ENCODE measurements around the gene MAN1A2.
"Not testable (repeated sequence)": the region's sequence is repeated elsewhere in the genome, so short reads cannot be mapped to it uniquely, and the experiment has no call there.

The MAN1A2 gene

DNA sequence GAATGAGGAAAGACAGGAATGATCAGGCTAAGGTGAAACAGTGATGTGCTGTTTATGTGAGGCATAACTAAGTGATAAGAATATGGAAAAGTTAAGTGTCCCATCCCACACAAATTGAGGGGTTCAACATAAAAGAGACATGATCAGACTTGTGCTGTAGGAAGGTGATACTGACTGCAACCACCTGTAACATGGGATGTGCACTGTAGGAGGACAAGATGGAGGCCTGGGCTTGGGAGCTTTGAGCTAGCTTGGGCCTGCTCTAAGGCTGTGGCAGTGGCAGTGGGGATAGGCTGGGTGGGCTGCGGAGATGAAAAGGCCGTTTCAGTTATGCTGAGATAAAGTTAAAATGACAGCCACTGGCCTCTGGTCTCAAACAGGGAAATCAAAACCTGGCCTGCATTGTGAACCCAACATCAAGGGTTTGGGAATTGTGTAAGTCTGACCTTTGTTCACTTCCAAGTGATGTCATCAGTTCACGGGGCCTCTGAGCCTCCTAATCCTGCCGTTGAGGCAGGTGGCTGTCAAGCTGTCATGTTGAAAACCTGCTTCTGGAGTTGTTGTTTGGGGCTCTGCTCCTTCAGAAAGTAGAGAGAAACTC, 177.4 kb downstream of the MAN1A2 start:
- in situ Hi-C loops (cut with HindIII; ENCODE audit: low sequenced_read_pairs) = loop anchor here (5.0 to 25.0 kb wide), 3 partner anchors 57 to 350 kb away; no protein-coding TSS in a partner anchor

GRCh38 chr1:117546467-117546866, 179.2 kb downstream of the MAN1A2 start:
- in situ Hi-C loops (cut with HindIII; ENCODE audit: low sequenced_read_pairs) = loop anchor here (10.0 to 25.0 kb wide), 2 partner anchors 216 to 348 kb away; no protein-coding TSS in a partner anchor

DNA sequence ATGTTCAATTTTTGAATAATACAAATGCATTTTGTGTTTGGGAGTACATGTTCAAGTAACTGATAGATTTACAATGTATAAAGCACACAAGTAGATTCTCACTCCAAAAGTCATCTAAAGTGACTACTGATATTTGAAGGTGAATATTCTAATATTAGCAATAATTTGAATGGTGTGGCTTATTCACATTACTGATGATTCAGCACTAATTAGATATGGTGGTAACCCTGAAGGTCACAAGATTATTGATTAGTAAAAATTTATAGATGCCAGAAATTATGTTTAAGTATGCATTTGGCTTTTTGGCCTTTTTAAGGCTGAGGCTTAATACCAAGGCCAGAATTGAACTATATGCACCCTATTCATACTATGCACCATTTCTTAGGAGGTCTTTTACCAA, 186.2 kb downstream of the MAN1A2 start:
- in situ Hi-C loops (cut with HindIII; ENCODE audit: low sequenced_read_pairs) = no loop called here

GRCh38 chr1:117555806-117556205, 188.6 kb downstream of the MAN1A2 start:
- in situ Hi-C loops (cut with HindIII; ENCODE audit: low sequenced_read_pairs) = no loop called here

DNA sequence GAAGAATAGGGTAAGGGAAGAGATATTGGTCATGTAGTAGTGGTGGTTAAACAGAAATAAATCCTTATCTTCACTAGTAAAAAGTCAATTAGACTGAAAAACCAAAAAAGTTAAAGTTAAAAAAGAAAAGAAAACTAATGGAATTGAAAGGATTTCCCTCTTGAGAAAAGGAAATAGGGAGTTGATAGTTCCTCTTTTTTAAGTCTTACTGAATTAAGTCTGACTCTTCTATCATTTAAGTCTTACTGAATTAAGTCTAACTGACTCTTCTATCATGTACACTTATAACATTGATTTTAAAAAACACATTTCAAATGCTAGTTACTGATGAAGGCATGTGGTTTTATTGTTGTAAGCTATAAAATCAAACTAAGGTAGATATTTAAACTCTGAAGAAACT, 189.1 kb downstream of the MAN1A2 start:
- in situ Hi-C loops (cut with HindIII; ENCODE audit: low sequenced_read_pairs) = no loop called here

DNA sequence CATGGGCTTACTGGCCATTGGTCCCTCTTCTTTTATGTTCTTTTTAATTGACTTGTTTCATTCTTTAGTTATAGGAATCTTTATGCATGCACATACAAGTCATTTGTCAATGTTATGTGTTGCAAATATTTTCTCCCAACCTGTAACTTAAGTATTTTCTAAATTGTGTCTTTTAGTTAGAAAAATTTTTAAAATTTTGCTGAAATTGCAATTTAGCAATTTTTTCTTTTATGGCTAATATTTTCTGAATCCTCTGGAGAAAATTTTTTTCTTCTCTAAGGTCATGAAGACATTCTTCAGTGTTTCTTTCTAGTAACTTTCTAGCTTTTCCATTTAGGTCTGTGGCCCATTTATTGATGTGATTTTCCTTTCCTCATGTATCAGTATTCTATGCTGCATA, 189.7 kb downstream of the MAN1A2 start:
- in situ Hi-C loops (cut with HindIII; ENCODE audit: low sequenced_read_pairs) = no loop called here

DNA sequence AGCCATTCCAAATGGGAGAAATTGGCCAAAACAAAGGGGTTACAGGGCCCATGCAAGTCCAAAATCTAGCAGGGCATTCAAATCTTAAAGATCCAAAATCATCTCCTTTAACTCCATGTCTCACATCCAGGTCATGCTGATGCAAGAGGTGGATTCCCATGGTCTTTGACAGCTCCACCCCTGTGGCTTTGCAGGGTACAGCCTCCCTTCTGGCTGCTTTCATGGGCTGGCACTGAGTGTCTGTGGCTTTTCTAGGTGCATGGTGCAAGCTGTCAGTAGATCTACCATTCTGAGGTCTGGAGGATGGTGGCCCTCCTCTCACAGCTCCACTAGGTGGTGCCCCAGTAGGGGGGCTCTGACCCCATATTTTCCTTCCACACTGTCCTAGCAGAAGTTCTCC, 191.2 kb downstream of the MAN1A2 start:
- in situ Hi-C loops (cut with HindIII; ENCODE audit: low sequenced_read_pairs) = not testable (repeated sequence)

DNA sequence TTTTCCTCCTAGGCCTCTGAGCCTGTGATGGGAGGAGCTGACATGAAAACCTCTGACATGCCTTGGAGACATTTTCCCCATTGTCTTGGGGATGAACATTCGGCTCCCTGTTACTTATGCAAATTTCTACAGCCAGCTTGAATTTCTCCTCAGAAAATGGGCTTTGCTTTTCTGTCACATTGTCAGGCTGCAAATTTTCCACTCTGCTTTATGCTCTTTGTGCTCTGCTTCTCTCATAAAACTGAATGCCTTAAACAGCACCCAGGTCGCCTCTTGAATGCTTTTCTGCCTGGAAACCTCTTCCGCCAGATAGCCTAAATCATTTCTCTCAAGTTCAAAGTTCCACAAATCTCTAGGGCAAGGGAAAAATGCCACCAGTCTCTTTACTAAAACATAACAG, 191.9 kb downstream of the MAN1A2 start:
- in situ Hi-C loops (cut with HindIII; ENCODE audit: low sequenced_read_pairs) = no loop called here

GRCh38 chr1:117559985-117560384, 192.7 kb downstream of the MAN1A2 start:
- in situ Hi-C loops (cut with HindIII; ENCODE audit: low sequenced_read_pairs) = no loop called here

DNA sequence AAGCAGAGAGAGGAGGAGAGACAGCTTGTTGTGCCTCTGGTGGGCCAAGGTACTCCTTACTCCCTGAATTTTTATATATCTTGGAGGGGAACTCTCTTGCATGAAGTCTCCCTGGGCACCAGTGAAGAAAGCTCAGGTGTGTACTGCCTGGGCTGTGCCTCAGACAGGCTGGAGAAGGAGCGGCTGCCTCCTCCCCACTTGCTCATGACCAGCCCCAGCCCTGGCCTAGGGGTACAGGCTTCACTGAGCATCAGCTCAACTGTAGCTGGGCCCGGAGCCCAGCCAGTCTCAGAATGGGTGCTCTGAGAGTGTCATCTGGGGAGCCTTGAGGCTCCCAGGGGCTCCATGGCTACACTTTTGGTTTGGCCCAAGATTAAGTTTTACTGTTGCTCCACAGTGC, 193.8 kb downstream of the MAN1A2 start:
- in situ Hi-C loops (cut with HindIII; ENCODE audit: low sequenced_read_pairs) = no loop called here

- in situ Hi-C loops (cut with HindIII; ENCODE audit: low sequenced_read_pairs) = no loop called here
Measured at GRCh38 chr1:117561551-117561950, 194.3 kb downstream of the MAN1A2 start.

DNA sequence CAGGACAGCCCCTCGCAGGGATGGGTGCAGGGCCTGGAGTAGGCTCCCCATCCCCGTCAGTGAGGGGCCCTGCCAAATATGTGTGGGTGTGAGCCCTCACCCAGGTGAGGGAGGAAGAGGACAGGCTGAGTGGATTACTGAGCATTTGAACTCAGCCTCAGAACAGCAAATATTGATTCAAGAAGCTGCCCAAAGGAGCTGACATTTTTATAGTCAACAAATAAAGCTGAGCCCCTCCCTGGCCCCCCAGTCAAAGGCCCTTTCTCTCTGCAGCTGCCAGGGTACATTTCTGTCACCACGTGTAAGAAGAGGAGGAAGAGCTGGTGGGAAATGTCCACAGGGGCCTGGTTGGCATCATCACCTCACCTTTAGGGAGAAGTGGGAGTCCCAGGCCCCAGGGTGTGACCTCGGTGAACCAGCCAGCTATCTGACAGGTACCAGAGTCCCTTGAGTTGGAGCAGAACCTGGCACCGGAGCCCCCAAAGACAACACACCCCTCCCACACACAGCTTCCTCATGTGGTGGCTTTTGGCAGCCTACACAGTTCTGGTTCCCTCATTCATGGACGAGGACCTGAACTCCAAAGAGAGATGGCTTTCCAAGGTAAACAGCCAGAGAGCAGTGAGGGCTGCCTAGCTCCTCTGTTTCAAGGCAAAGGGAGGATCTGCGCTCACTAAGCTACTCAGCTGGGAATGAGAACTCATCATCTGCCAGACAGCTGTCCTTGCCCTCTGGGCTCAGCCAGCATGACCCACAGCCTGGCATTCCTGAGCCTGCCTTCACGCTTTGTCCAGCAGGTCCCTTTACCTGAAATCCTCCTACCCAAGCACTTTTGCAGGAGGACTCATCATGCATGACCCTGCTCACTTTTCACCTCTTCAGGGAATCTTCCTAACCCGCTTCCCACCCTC, 195.6 kb downstream of the MAN1A2 start:
- in situ Hi-C loops (cut with HindIII; ENCODE audit: low sequenced_read_pairs) = no loop called here

DNA sequence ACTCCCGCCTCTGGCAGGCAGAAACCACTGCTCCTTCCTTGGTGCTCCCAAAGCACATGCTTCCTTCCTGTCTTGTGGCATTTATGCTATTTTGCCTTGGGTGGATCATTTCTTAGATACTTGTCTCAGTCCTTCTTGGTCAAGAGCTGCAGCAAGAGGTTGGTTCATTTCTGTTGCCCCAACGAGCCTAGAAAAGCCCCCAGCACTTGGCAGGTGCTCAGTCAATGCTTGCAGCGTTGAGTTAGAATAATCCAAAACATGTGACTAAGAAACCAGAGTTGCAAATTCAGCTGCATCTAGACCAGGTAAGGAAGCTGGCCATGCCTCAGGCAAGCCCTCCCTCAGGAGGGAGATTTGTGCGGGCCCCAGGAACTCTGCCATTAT, 196.2 kb downstream of the MAN1A2 start:
- in situ Hi-C loops (cut with HindIII; ENCODE audit: low sequenced_read_pairs) = no loop called here

DNA sequence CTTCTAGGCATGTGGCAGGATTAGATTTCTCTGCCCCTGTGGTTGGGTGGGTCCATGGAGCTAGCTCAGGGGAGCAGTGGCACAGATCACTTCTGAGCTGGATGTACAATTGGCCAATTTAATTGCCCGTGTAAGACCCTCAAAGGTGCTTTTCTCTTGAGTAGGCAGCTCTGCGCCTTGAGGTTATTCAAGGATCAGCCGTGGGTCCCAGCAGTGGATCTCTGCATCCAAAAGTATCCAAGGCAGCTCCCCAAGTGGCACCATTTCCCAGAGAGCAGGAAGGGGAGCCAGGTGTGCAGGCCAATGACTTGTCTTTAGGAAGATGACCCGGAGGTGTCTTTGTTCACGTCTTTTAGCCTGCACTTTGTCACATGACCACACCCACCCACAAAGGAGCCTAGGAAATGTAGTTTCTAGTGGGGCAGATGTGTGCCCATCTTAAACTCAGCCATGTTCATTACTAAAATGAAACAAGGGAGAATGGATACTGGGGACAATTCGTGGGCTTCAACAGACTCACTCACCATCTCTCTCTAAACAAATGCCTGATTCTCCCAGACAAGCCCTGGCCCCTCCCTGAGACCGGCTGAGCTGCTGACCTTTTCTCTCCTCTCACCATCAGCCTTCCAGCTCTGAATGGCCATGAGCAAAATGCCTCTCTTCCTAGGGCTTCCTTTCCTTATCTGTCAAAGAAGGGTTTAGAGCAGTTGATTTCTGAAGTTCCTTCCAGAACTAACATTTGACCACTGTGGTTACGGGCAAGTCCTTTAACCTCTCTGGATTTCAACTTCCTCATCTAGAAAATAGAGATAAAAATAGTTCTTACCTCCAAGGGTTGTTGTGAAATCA, 197.2 kb downstream of the MAN1A2 start:
- in situ Hi-C loops (cut with HindIII; ENCODE audit: low sequenced_read_pairs) = no loop called here

- in situ Hi-C loops (cut with HindIII; ENCODE audit: low sequenced_read_pairs) = no loop called here
Measured at GRCh38 chr1:117565076-117565556, 197.9 kb downstream of the MAN1A2 start.

GRCh38 chr1:117565745-117566455, 198.7 kb downstream of the MAN1A2 start:
- in situ Hi-C loops (cut with HindIII; ENCODE audit: low sequenced_read_pairs) = no loop called here

GRCh38 chr1:117566556-117566955, 199.3 kb downstream of the MAN1A2 start:
- in situ Hi-C loops (cut with HindIII; ENCODE audit: low sequenced_read_pairs) = no loop called here

- in situ Hi-C loops (cut with HindIII; ENCODE audit: low sequenced_read_pairs) = no loop called here
Measured at GRCh38 chr1:117567435-117567834, 200.2 kb downstream of the MAN1A2 start.

DNA sequence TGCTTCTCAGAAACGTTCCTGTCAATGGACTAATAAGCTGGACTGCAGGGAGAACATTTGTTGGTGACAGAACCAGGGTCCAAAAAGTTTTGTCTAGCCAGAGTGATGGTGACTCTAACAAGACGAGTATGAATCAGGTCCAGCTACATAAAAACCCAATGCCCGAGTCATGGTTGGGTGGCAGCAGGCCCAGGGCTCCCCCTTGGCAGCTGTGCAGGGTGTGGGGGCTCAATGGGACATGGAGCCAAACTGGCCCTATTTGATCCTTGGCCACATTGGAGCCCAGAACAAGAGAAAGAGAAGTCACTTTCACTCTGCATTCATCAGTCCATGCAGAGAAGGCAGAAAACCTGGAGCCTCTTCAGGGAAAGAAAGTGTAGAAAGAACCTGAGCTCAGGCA, 200.7 kb downstream of the MAN1A2 start:
- in situ Hi-C loops (cut with HindIII; ENCODE audit: low sequenced_read_pairs) = no loop called here

DNA sequence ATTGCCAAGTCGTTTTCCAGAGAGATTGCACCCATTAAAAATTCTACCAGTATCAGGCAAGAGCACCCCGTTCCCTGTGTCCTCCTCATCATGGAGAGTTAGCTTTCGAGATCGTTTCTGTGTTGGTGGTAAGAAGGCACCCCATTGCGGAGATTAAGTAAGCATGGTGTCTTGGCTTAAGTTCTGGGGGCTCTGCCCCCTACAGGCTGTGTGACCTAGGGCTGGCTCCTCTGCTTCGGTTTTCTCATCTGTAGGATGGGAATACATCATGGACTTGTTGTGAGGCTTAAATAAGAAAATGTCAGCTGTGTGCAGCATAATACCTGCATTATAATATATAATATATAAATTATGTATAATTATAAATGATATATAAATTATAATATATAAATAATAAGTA, 201.8 kb downstream of the MAN1A2 start:
- in situ Hi-C loops (cut with HindIII; ENCODE audit: low sequenced_read_pairs) = no loop called here
